ENCODE measurements around the gene GRID2.

The GRID2 gene

GRCh38 chr4:93684571-93684970 lies 1380.8 kb downstream of the GRID2 start:
- H3K4me1 ChIP-seq: no peaks in the 10 kb centered on the region
- H3K9me3 ChIP-seq (ENCODE audit: control insufficient read depth, low read length): no peaks in the 10 kb centered on the region
- no peak overlapping the region for H3K4me3 ChIP-seq (ENCODE audit: low read depth, low read length)
- no peaks in the 10 kb centered on the region for H3K36me3 ChIP-seq (ENCODE audit: control insufficient read depth, insufficient read depth, low read length)
- no peak overlapping the region for H3K4me2 ChIP-seq (ENCODE audit: low read length)
- no peaks in the 10 kb centered on the region for H3K27me3 ChIP-seq (ENCODE audit: control insufficient read depth, insufficient read depth, low read length)
- no peak overlapping the region for H3K27ac ChIP-seq
- no peak overlapping the region for H2AFZ ChIP-seq
- no peak for TF ChIP-seq CTCF (IDR thresholded peaks at IDR 0.05)
- no peak overlapping the region for H3K9ac ChIP-seq
- H3K79me2 ChIP-seq: no peaks in the 10 kb centered on the region

- TF ChIP-seq CTCF (IDR thresholded peaks at IDR 0.05): no peak
- Histone ChIP-seq H3K79me2 (no peaks in the 10 kb centered on the region), H3K36me3 (ENCODE audit: control insufficient read depth, insufficient read depth, low read length) (no peaks in the 10 kb centered on the region), H3K9me3 (ENCODE audit: control insufficient read depth, low read length) (no peaks in the 10 kb centered on the region), H3K4me3 (ENCODE audit: low read depth, low read length) (no peak overlapping the region), H2AFZ (no peak overlapping the region), H3K4me1 (no peaks in the 10 kb centered on the region), H3K27ac (no peak overlapping the region), H3K27me3 (ENCODE audit: control insufficient read depth, insufficient read depth, low read length) (no peaks in the 10 kb centered on the region), H3K4me2 (ENCODE audit: low read length) (no peak overlapping the region), H3K9ac (no peak overlapping the region)
Measured at GRCh38 chr4:93687304-93687703, 1383.5 kb downstream of the GRID2 start.

- TF ChIP-seq CTCF (IDR thresholded peaks at IDR 0.05): no peak
- Histone ChIP-seq H3K4me2 (ENCODE audit: low read length) (no peak overlapping the region), H3K36me3 (ENCODE audit: control insufficient read depth, insufficient read depth, low read length) (no peaks in the 10 kb centered on the region), H3K4me3 (ENCODE audit: low read depth, low read length) (no peak overlapping the region), H2AFZ (no peak overlapping the region), H3K27me3 (ENCODE audit: control insufficient read depth, insufficient read depth, low read length) (no peaks in the 10 kb centered on the region), H3K9me3 (ENCODE audit: control insufficient read depth, low read length) (no peaks in the 10 kb centered on the region), H3K4me1 (no peaks in the 10 kb centered on the region), H3K27ac (no peak overlapping the region), H3K9ac (no peak overlapping the region), H3K79me2 (no peaks in the 10 kb centered on the region)
Measured at GRCh38 chr4:93688978-93689377, 1385.2 kb downstream of the GRID2 start.

GRCh38 chr4:93693141-93693540 lies 1389.4 kb downstream of the GRID2 start:
- no peaks in the 10 kb centered on the region for H3K4me1 ChIP-seq
- H3K9me3 ChIP-seq (ENCODE audit: control insufficient read depth, low read length): no peaks in the 10 kb centered on the region
- H3K27me3 ChIP-seq (ENCODE audit: control insufficient read depth, insufficient read depth, low read length): no peaks in the 10 kb centered on the region
- TF ChIP-seq CTCF (IDR thresholded peaks at IDR 0.05): no peak
- H3K4me2 ChIP-seq (ENCODE audit: low read length): no peak overlapping the region
- H3K79me2 ChIP-seq: no peaks in the 10 kb centered on the region
- H3K36me3 ChIP-seq (ENCODE audit: control insufficient read depth, insufficient read depth, low read length): no peaks in the 10 kb centered on the region
- H3K4me3 ChIP-seq (ENCODE audit: low read depth, low read length): no peak overlapping the region
- no peak overlapping the region for H3K27ac ChIP-seq
- H2AFZ ChIP-seq: no peak overlapping the region
- no peak overlapping the region for H3K9ac ChIP-seq

- no peak for TF ChIP-seq CTCF (IDR thresholded peaks at IDR 0.05)
- no peaks in the 10 kb centered on the region for H3K27me3 ChIP-seq (ENCODE audit: control insufficient read depth, insufficient read depth, low read length)
- H3K4me3 ChIP-seq (ENCODE audit: low read depth, low read length): no peak overlapping the region
- H3K27ac ChIP-seq: no peak overlapping the region
- H3K36me3 ChIP-seq (ENCODE audit: control insufficient read depth, insufficient read depth, low read length): no peaks in the 10 kb centered on the region
- H3K4me1 ChIP-seq: no peaks in the 10 kb centered on the region
- H3K4me2 ChIP-seq (ENCODE audit: low read length): no peak overlapping the region
- H2AFZ ChIP-seq: no peak overlapping the region
- no peaks in the 10 kb centered on the region for H3K9me3 ChIP-seq (ENCODE audit: control insufficient read depth, low read length)
- no peak overlapping the region for H3K9ac ChIP-seq
- no peaks in the 10 kb centered on the region for H3K79me2 ChIP-seq
Measured at GRCh38 chr4:93698686-93699085, 1394.9 kb downstream of the GRID2 start.
